Superior temporal gyrus (tissue), 1 donor: ENCODE measurements around the gene ASTN1.

Experiments used
- DNase-seq: peaks from one replicate; pipeline ENCODE4 v3.0.0-alpha.2; 2016; ENCODE audit errors: extremely low spot score

ASTN1 gene

DNA sequence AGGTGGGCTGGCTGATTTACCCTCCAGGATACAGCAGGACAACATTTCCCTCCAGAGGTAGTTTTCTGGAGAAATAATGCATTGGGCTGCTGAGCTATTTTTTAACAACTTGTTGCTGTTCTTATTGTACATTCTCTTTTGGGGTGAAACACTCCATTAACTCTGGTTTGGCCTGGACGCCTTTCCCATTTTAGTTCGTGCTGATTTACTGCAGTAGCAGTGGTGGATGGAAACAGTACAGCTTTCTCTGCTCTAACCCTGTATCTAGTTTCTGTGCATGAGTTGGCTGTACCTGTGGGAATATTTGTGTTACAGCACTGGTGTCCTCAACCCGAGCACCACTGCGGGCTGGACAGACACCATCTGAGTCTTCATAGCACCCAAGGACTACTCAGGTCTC is 325.3 kb downstream of the ASTN1 start:
- DNase-seq, result no peak

DNA sequence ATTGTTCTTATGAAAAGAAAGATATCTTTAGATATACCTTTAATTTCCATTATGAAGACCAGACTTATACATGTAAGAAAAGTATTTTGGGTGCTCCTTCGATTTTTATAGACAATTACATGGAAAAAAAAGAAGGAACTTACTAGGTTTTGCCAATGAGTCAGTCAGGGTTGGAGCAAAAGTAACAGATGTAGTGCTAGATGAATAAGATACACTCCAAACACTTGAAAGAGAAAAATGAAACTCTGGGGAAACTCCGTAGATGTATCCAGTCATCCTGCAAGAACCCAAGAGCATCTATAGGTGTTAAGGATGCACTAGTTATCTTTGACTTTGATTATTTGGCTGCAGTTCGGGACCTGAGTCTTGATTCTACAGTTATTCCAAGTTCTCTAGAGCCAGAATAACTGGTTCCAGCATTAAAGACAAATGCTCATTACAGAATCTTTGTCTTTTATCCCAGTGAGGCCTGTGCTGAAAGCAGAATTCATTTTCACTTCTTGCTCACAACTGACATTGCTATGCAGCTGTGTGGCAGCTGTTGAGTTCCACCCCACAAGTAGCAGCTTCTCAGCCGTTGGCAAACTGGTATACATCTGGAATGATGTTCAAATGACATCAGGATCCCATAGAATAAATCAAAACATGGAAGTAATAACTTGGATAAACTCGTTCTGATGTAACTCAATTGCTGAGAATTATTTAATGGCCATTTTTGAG is 326.1 kb downstream of the ASTN1 start:
- DNase-seq, result no peak

DNA sequence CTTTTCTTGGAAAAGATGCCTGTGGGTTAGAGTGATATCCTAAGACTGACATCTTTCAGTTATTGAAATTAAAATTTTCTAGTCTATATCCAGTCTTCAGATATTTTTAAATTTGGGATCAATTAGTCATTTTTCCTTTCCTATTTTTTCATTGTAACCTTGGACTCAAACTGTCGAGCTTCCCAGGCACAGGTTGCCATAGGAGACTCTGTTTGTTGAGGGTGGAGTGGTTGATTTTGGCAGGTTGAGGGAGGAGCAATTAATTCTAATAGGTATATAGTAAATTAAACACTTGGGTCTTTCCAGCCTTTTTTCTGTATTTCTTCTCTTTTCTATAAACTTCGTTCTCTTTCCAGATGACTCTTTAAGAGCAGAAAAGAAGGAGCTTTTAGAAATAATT is 326.8 kb downstream of the ASTN1 start:
- no peak for DNase-seq

DNA sequence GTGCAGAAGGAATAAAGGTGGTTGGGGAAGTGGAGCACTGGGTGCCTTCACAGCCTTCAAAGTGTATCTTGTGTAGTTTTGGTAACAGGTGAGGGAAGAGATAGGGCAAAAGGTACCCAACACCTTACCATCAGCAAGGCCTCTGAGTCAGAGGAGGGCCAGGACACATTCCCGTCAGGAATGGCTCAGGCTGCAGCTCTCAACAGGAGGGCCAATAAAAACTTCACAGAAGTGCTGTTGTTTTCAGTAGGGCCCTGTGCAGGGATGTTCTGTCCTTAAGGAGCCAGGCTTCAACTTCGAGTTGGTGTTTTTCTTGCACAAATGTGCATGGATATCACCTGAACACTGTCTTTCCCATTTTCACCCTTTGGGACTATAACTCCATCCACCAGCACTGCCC is 333.4 kb downstream of the ASTN1 start:
- no peak for DNase-seq

DNA sequence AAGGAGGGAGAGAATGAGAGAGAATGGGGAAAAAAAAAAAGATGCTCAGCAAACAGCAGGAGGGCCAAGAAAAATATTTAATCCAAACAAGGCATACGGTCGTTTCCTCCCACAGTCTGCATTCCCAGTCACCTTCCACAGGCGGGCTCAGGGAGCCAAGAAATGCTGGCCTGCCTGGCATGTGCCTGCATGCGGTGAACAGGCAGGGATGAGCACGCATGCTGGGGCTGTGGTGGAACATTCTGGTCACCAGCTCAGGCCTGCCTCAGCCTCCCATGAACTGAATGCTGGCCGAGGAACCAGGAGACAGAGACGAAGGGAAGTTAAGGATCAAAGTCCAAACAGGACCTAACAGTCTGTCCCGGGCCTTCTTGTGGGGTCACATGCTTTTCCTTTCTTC is 335.3 kb downstream of the ASTN1 start:
- no peak for DNase-seq

DNA sequence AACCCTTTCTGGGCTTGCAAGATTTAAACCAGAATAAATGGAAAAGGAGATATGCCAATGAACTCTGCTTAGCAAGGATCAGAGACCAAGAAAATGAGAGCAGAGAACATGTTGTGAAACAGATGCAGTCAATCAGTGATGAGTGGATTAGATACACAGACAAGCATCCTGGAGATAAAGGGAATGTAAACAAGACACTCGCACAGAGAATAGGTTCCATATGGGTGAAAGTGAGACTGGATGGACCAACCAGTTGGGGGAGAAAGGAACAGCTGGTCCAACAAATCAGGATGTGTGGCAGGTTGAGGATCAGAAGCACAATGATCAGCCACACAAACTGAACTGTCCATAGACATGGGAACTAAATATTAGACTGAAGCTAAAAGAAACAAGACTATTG is 338.2 kb downstream of the ASTN1 start:
- DNase-seq, result no peak

DNA sequence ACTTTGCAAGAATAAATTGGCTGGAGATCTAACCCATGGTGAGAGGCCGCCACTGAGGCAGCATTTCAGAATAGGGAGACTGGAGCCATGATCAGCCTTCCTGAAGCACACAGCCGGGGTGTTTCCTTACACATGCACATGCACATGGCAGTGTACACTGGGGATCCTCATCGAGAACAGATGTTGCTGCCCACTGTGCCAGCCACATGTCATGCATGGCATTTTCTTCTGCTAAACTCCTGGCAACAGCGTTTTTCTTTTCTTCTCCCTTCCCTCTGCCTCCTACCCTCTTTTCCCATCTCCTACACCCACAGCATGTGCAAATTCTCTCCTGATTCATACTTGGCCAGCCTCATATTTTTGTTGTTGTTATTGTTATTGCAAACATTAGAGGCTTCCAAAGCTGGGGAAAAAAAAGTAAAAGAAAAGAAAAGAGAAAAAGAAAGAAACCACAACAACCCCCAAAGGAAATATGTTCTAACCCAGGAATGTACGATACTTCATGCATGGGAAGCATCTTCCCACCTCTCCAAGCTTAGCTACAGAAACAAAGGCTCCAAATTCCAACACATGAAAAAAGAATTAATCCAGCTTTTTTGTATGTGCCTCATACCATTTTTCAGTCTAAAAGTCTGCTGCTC is 344.0 kb downstream of the ASTN1 start:
- no peak for DNase-seq

DNA sequence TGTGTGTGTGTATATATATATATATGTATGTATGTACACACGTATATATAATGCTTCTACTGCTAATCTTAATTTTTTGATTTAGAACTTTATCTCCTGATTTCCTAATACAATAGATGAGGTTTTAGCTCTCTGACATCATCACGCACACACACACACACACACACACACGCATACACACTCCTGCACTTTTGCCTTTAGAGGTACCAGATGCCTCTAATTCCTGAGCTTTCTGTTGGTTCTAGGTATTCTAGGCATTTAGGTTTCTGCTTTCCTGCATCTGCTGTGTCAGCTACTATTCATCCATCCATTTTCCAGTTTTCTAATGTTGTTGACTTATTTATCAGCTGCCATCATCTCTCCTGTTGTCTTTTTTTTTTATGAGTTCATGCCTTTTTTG is 348.3 kb downstream of the ASTN1 start:
- no peak for DNase-seq

DNA sequence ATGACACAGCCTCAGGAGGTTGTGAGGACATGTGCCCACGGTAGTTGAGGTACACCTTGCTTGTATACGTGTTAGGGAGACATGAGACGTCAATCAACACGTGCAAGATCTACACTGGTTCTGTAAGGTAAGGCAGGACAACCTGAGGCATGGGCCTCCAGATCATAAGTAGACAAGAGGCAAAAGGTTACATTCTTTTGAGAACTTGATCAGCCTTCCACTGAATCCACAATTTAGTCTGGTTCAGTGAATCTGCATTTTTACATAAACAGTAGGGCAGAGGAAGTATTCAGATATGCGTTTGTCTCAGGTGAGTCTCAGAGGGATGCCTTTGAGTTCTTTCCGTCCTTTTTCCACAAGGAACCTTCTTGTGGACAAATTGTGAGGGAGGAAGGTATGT is 348.9 kb downstream of the ASTN1 start:
- DNase-seq, result no peak

DNA sequence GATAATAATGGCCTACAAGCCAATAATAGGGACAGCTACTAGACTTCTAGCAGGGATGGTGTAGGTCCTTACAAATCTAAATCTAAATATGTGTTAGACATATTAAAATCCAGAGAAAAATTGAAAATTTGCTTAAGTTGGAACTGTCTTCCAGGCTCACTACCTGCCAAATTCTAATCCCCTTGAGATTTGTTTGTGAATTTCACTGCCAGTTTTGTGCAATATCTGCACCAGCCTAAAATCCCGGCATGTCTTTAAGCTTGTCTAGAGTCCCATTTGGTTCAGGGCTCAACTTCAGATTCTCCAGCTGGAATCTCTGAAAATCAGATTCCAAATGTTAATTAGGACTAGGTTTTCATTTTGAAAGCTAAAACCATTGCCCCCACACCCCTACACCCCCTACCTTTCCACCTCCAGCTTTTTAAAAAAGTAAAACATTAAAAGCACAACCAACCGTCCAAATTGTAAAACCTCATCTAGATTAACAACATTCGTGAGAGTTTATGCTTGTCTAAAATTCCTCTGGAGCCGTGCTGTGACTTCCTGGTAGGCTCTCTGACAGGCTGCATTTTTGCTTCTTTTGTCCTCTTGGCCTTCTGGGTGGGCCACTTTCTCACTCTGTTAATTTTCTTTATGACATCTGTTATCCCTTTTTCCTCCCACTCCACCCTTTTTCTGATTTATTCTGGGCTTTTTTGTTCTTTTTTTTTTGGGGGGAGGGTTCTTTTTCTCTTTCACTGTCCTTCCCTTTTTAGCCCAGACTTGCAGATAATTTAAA is 352.8 kb downstream of the ASTN1 start:
- DNase-seq, result no peak

DNA sequence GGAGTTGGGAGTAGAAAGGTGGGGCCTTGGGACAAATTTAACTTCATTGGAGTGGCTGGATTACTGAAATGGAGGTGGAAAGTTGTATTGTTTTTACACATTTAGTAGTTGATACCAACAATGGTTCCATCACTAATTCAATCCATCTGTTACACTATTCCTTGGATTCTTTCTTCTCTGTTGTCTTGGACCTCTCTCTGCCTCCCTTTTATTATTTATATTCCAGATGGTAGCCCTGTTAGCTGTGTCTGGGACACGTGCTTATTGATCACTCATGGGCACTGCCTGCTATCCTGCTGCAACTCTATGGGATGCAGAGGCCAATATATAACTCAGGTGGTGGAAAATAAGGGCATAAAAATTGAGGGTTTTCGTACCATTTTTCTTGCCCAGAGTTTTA is 355.2 kb downstream of the ASTN1 start:
- no peak for DNase-seq
